Uterus (tissue), 2 donors: ENCODE measurements around the gene CAAP1.

Experiments
- CTCF ChIP-seq, 4 experiments: fragments of 200-600 bp in 2 of 4; fragments of 450-650 bp in 2 of 4; sonication (generic) in 2 of 4; IDR thresholded peaks; one replicate each; pipeline ENCODE4 v1.5.1; 2016 to 2019; ENCODE audit warnings: antibody characterized with exemption in 4 of 4, mild to moderate bottlenecking in 2 of 4, moderate library complexity in 1 of 4
- POLR2A ChIP-seq, 2 donors: fragments of 450-650 bp; IDR thresholded peaks; one replicate each; pipeline ENCODE4 v1.6.1; 2016; ENCODE audit warnings: antibody characterized with exemption in 2 of 2, mild to moderate bottlenecking in 1 of 2, moderate library complexity in 1 of 2

GRCh38 chr9:26814799-26815198 lies 77.8 kb downstream of the CAAP1 start:
- TF ChIP-seq CTCF (IDR thresholded peaks at IDR 0.05) (no peak), POLR2A (IDR thresholded peaks at IDR 0.05) (no peak)
